ENCODE results near the gene CCDC85A. TPM values are rescaled to one million over a fixed set of nuclear protein-coding genes. Genes with fewer than 3 reads are reported as not detected.

CCDC85A gene
- polyA plus RNA-seq, 1 donor from 2014 or later, result 24.7 TPM

- H3F3A ChIP-seq (ENCODE audit: insufficient read depth, low read length, poor library complexity, severe bottlenecking), result peaks cover 3% of the 10 kb centered on the region
- no peak overlapping the region for H3K4me2 ChIP-seq (ENCODE audit: low read length)
- H2AFZ ChIP-seq (ENCODE audit: low read depth, low read length), result no peak overlapping the region
- no peaks in the 10 kb centered on the region for H3K36me3 ChIP-seq (ENCODE audit: insufficient read depth, low read length)
- no peak overlapping the region for H3K4me3 ChIP-seq (ENCODE audit: low read length)
- no peaks in the 10 kb centered on the region for H3K79me2 ChIP-seq (replicated peaks; ENCODE audit: insufficient read depth, low read length)
- TF ChIP-seq EP300 (conservative IDR thresholded peaks at IDR 0.05; ENCODE audit: poor library complexity, severe bottlenecking), result no peak
- no peak for TF ChIP-seq MXI1 (conservative IDR thresholded peaks at IDR 0.05; ENCODE audit: poor library complexity, severe bottlenecking)
- no peak for TF ChIP-seq EZH2 (IDR thresholded peaks at IDR 0.05; ENCODE audit: borderline replicate concordance, insufficient read depth, low read length, poor library complexity, severe bottlenecking)
- TF ChIP-seq REST (IDR thresholded peaks at IDR 0.05; ENCODE audit: borderline replicate concordance), result no peak
- TF ChIP-seq TAF1 (IDR thresholded peaks at IDR 0.05; ENCODE audit: low read depth), result no peak
- TF ChIP-seq CTCF (IDR thresholded peaks at IDR 0.05; ENCODE audit: poor library complexity, severe bottlenecking), result no peak
- no peak for TF ChIP-seq SMC3 (conservative IDR thresholded peaks at IDR 0.05; ENCODE audit: poor library complexity)
- TF ChIP-seq POLR2AphosphoS5 (IDR thresholded peaks at IDR 0.05), result no peak
- TF ChIP-seq RAD21 (conservative IDR thresholded peaks at IDR 0.05), result no peak
- H3K9me2 ChIP-seq (ENCODE audit: insufficient read depth, low read length), result no peaks in the 10 kb centered on the region
- H3K27ac ChIP-seq (ENCODE audit: low read length), result no peak overlapping the region
- no peaks in the 10 kb centered on the region for H4K20me1 ChIP-seq (ENCODE audit: insufficient read depth)
- H3K27me3 ChIP-seq (ENCODE audit: insufficient read depth, low read depth, low read length), result no peaks in the 10 kb centered on the region
- no peaks in the 10 kb centered on the region for H3K9me3 ChIP-seq (ENCODE audit: low read length)
- no peak overlapping the region for H3K9ac ChIP-seq (ENCODE audit: low read length)
These were observed 78.5 kb downstream of the CCDC85A start for GRCh38 chr2:56262241-56262640.

- H3K9me2 ChIP-seq (ENCODE audit: insufficient read depth, low read length), result no peaks in the 10 kb centered on the region
- H3K4me3 ChIP-seq (ENCODE audit: low read length), result no peak overlapping the region
- TF ChIP-seq POLR2AphosphoS5 (IDR thresholded peaks at IDR 0.05), result no peak
- TF ChIP-seq EP300 (conservative IDR thresholded peaks at IDR 0.05; ENCODE audit: poor library complexity, severe bottlenecking), result no peak
- TF ChIP-seq REST (IDR thresholded peaks at IDR 0.05; ENCODE audit: borderline replicate concordance), result no peak
- no peak overlapping the region for H3K4me2 ChIP-seq (ENCODE audit: low read length)
- H3K36me3 ChIP-seq (ENCODE audit: insufficient read depth, low read length), result no peaks in the 10 kb centered on the region
- no peaks in the 10 kb centered on the region for H4K20me1 ChIP-seq (ENCODE audit: insufficient read depth)
- H3F3A ChIP-seq (ENCODE audit: insufficient read depth, low read length, poor library complexity, severe bottlenecking), result peaks cover 3% of the 10 kb centered on the region
- H3K27me3 ChIP-seq (ENCODE audit: insufficient read depth, low read depth, low read length), result no peaks in the 10 kb centered on the region
- H3K9me3 ChIP-seq (ENCODE audit: low read length), result no peaks in the 10 kb centered on the region
- H3K27ac ChIP-seq (ENCODE audit: low read length), result no peak overlapping the region
- no peak overlapping the region for H2AFZ ChIP-seq (ENCODE audit: low read depth, low read length)
- no peak overlapping the region for H3K9ac ChIP-seq (ENCODE audit: low read length)
- no peaks in the 10 kb centered on the region for H3K79me2 ChIP-seq (replicated peaks; ENCODE audit: insufficient read depth, low read length)
These were observed 80.1 kb downstream of the CCDC85A start for GRCh38 chr2:56263876-56264275.
